ENCODE data around the gene ARIH1.
"Not testable (repeated sequence)": the region's sequence is repeated elsewhere in the genome, so short reads cannot be mapped to it uniquely, and the experiment has no call there.

The ARIH1 gene

GRCh38 chr15:72473614-72474465, at the start of gene ARIH1:
ARIH1 (plus strand) TSS chr15:72474330; CDS start chr15:72474640, 310 bp downstream.
- peak; percentile 96 for DNase-seq (ENCODE audit: low read depth)

DNA sequence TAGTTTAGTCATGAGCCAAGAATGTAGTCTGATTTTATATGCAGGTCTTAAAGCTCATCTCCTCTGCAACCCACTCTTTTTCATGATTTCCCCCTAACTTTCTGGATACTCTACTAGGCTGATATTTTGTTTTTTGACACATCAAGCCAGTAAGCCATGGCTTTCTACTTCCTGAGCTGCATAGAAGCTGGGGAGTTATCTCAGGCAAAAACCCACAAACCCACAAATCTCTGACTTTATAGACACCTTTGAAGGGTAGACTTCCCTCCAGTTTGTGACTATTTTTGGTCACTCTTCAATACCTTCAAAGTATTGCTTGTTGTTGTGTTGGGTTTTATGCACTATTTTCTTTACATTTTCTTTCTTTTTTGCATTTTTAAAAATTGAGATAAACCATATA, 47.4 kb upstream of the ARIH1 start:
- no peak for DNase-seq (ENCODE audit: low read depth)

DNA sequence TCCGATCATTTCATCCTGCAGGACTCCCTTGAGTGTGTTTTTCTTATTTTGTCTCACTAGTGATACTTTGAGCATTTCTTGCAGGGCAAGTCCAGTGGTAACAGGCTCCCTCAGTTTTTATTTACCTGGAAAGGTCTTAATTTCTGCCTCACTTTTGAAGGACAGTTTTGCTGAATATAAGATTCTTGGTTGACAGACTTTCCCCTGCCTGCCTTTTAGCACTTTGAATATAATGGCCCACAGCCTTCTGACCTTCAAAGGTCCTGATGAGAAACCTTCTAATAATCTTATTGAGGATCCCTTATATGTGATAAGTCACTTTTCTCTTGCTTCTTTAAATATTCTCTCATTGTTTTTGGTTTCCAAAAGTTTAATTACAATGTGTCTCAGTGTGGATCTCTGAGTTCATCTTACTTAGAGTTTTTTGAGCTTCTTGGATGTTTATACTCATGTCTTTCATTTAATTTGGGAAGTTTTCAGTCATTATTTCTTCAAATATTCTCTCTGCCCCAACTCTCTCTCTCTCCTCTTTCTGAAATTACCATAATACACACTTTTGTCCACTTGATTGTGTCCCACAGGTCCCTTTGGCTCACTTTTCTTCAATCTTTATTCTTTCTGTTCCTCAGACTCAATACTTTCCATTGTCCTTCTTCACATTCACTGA, 36.3 kb upstream of the ARIH1 start:
- DNase-seq (ENCODE audit: low read depth) = no peak

- DNase-seq (ENCODE audit: low read depth) = not testable (repeated sequence)
Measured at GRCh38 chr15:72442848-72443247, 31.3 kb upstream of the ARIH1 start.

DNA sequence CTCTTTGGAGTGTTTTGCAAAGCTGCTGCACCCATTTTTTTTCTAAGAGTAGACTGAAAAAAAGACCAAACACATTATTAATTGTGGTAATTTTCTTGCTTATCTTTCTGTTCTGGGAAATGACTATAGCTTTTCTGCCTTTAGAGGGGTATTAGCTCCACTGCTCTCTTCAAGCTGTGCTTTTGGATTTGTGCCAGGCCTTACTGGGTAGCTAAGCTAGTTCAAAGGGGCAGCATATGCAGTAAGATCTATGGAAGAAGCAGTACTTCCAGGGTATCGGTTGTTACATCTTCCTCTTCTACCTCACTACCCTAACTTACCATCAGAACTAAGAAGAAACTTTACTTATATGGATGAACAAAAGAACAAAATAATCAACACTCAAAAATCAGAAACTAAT, 28.7 kb upstream of the ARIH1 start:
- DNase-seq (ENCODE audit: low read depth) = no peak

- DNase-seq (ENCODE audit: low read depth) = no peak
Measured at GRCh38 chr15:72450805-72451204, 23.3 kb upstream of the ARIH1 start.

DNA sequence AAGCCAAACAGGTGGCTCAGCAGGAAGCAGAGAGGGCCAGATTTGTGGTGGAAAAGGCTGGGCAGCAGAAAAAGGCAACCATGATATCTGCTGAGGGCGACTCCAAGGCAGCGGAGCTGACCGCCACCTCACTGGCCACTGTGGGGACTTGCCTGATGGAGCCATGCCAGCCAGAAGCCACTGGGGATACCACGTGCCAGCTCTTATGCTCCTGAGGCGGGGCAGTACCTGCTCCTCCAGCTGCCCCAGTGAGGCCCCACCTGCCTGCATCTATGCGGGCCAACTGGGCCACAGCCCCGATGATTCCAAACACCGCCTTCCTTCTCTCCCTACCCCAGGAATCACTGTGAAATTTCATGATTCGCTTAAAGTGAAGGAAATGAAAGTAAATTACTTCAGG, 22.9 kb upstream of the ARIH1 start:
- DNase-seq (ENCODE audit: low read depth) = no peak

- no peak for DNase-seq (ENCODE audit: low read depth)
Measured at GRCh38 chr15:72456684-72457083, 17.4 kb upstream of the ARIH1 start.

DNA sequence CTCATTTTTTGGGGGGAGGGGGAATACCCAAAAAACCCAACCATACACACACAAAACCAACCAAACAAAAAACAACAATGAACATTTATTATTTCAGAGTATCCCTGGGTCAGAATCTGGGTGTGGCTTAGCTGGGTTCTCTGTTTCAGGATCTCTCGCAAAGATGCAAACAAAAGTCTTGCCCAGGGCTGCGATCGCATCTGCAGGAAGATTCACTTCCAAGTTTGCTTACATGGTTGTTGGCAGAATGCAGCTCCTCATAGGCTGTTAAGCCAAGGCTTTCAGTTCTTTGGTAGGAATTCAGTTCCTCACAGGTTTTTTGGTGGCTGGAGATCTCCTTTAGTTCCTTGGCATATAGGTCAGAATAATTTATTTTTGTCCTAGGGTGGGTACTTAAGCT, 13.7 kb upstream of the ARIH1 start:
- DNase-seq (ENCODE audit: low read depth) = no peak

DNA sequence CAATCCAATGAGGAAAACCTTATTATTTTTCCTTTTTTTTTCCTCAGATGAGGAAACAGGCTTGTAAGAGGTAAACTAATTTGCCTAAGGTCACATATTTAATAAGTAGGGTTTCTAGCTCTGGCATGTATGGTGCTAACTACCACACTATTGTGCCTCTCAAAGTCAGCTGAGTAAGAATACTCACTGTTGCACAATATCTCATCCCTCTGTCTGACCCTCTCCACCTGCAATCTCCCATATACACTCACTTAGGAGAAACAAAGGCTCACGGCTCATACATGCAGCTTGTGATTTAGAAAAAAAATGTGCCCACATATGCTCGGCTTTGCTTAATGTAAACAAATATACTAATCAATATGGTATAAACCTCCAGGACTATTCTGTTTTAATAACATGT, 10.4 kb upstream of the ARIH1 start:
- no peak for DNase-seq (ENCODE audit: low read depth)

GRCh38 chr15:72464251-72464650, 9.9 kb upstream of the ARIH1 start:
- DNase-seq (ENCODE audit: low read depth) = no peak

- no peak for DNase-seq (ENCODE audit: low read depth)
Measured at GRCh38 chr15:72468103-72468502, 6.0 kb upstream of the ARIH1 start.

- no peak for DNase-seq (ENCODE audit: low read depth)
Measured at GRCh38 chr15:72472992-72473610, 1.0 kb upstream of the ARIH1 start.

GRCh38 chr15:72474466-72474911, 359 bp downstream of the ARIH1 start:
- DNase-seq (ENCODE audit: low read depth) = no peak

DNA sequence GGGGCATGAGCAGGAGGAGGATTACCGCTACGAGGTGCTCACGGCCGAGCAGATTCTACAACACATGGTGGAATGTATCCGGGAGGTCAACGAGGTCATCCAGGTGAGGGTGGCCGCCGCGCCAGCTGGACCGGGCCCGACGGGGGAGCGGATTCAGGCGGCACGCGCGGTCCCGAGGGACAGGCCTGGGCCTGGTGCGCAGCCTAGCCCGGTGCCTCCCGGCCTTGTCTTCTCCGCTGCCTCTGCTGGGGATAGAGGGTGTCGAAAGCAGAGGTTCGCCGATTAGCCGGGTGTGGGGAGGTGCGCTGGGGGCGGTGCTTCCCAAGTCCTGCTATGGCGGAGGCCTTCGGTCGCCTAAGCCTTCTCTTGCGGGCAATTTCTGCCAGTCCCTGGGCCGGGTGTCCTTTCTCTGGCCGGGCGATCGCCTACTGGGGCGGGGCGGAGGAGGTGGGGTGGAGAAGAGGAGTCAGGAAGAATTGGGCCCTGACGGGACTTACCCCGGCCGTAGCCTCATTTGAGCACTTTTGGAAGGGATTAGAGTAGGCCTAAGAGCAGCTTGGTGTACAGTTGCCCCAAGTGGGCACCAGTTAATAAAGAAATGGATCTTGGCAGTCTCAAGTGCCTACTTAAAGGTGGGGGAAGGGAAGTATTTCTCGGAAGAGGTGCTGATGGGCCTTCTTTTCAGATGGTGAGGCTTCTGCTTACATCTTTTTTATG, 940 bp downstream of the ARIH1 start:
- peak; percentile 67 for DNase-seq (ENCODE audit: low read depth)

DNA sequence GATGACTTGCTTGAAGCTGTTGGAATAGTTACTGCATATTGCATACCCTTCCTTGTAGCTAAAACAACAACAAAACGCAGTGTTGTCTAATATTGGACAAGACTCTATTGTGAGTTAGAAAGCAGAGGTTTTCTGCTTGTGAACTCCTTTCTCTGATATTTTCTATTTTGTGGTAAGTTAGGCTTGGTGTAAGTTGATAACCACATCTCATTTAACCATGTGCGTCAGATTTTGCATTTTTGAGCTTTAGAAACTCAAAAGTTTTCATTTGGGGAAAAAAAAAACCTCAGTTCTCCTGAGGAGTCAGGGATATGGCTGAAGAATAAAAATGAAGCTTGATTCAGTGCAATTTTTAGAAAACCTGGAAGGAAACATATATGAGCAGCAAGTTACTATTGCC, 1.5 kb downstream of the ARIH1 start:
- no peak for DNase-seq (ENCODE audit: low read depth)

DNA sequence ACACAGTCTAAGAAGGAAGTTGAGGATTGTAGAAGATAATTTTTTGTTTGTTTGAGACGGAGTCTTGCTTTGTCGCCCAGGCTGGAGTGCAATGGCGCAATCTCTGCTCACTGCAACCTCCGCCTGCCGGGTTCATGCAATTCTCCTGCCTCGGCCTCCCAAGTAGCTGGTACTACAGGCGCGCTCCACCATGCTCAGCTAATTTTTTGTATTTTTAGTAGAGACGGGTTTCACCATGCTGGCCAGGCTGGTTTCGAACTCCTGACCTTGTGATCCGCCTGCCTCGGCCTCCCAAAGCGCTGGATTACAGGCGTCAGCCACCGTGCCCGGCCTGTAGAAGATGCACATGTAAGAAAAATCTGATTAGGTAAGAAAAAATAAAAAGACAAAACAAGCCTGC, 2.2 kb downstream of the ARIH1 start:
- not testable (repeated sequence) for DNase-seq (ENCODE audit: low read depth)

DNA sequence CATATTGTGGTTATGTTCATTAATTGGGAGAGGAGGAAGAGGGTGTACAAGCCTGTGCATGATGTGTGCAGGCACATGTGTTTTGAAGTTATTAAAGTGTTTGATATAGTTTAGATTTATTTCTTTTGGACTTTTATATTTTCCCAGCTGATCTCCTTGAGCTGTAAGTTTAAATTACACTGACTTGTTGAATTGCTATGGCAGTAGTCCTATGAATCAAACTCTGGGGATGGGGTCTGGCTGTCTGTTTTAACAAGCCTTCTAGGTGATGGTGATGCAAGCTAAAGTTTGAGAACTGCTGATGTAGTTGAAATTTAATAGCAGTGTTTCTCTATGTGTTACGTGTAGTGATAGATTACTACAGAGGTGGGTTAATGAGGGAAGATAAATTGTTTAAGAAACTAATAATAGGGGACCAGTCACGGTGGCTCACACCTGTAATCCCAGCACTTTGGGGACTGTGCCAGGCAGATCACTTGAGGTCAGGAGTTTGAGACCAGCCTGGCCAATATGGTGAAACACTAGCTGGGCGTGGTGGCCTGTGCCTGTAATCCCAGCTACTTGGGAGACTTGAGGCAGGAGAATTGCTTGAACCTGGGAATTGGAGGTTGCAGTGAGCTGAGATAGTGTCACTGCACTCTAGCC, 7.0 kb downstream of the ARIH1 start:
- no peak for DNase-seq (ENCODE audit: low read depth)

DNA sequence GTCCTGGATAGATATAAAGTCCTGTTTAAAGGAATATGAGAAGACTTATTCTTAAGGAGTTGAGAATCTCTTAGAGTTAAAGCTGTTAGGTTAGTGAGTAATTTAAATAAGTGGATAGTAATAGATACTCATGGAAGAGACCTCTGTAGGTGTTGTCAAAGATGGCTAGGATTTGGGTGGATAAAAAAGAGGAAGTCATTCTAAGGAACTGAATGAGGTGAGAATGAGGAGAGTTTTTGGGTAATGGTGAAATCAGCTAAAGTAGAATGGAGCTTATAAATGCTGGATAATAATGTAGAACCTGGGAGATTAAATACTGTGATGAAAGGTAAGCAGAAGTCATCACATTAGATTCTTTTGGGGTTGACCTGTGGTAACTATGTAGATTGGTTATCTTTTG, 8.1 kb downstream of the ARIH1 start:
- no peak for DNase-seq (ENCODE audit: low read depth)

- DNase-seq (ENCODE audit: low read depth) = no peak
Measured at GRCh38 chr15:72483279-72483678, 9.1 kb downstream of the ARIH1 start.

DNA sequence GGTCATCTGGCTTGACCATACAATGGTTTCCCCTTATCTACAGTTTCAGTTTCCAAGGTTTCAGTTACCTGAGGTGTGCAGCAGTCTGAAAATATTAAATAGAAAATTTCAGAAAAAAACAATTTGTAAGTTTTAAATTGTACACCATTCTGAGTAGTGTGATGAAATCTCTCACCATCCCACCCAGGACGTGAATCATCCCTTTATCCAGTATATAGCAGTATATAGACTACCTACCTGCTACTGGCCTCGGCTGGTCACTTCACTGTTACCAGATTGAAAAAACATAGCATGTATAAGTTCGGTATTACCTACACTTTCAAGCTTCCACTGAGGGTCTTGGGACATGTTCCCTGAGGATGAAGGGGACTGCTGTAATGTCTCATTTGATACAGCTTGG, 12.0 kb downstream of the ARIH1 start:
- DNase-seq (ENCODE audit: low read depth) = no peak

Data from activated T-cell treated with anti-CD3 and anti-CD28 coated beads for 1 hour (primary cell).